ENCODE measurements around the gene RBMS2.
"Not testable (repeated sequence)": the region's sequence is repeated elsewhere in the genome, so short reads cannot be mapped to it uniquely, and the experiment has no call there.

Gene RBMS2

DNA sequence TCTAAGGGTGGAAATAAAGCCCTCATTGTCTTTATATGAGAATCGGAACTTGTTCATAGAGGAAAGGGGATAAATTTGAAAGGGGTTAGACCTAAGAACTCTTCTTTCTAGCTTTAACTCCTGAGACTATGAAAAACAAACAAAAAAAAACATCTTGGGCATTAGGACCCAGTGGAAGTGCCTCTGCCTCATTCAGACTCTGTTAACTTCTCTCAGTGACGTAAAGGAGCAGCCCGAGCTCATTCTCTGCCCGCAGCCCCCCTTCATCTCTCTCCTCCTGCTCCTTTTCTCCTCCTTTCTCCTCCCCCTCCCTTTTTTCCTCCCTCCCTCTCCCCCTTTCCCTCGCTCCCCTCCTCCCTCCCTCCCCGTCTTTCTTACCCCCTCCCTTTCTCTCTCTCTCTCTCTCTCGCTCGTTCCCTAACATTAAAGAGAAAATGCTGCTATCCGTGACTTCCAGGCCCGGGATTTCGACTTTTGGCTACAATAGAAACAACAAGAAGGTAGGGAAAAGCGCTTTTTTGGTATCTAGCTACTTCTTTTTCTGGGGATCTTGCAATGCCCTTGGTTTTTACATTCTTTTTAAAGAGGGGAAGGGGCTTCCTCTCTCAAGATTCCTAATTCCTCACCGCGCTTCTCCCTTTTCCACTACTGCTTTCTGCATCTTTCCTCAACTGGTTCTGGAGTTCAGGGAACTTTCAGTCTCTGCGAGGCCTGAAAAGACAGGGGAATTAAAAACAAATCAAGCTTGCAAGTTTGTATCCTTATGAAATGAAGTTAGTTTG is at the start of gene RBMS2:
Gene RBMS2 (plus strand): TSS at position 231 of the 782 bp plus-strand sequence. CDS start 204 bp downstream, at position 435.
- peak; percentile 10 to 14 for DNase-seq (ENCODE audit: extremely low read depth in 1 of 2, low read depth in 1 of 2)

DNA sequence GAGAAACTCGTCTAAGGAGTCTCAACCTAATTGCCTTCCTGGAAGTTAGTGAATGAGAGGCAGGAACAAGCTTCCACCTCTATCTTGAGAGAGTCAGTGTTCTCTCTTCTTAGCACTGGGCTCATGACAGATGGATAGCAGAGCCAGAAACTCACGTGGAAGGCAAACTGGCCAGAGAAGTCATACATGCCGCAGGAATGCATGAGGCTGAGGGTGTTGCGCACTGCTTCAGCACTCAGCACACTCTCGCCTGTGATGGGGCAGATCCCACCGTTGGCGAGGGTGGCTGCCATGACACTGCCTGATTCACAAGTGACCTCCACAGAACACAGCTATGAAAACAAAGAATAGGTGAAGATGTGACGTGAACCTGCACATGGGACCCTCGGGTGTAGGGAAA is 47.2 kb upstream of the RBMS2 start:
- no peak for DNase-seq (ENCODE audit: extremely low read depth in 1 of 2, low read depth in 1 of 2)

DNA sequence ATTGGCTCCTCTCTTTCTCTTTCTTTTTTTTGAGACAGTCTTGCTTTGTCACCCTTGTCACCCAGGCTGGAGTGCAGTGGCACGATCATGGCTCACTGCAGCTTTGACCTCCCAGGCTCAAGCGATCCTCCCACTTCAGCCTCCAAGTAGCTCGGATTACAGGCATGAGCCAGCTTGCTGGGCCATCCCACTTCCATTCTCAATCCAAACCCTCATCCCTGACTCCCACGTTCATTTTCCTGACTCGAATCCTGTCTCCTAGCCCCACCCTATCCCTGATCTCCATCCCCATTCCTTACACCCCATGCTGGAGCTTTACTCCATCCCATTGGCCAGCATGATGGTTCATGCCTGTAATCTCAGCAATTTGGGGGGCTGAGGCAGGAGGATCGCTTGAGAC is 45.5 kb upstream of the RBMS2 start:
- DNase-seq (ENCODE audit: extremely low read depth in 1 of 2, low read depth in 1 of 2), result no peak

DNA sequence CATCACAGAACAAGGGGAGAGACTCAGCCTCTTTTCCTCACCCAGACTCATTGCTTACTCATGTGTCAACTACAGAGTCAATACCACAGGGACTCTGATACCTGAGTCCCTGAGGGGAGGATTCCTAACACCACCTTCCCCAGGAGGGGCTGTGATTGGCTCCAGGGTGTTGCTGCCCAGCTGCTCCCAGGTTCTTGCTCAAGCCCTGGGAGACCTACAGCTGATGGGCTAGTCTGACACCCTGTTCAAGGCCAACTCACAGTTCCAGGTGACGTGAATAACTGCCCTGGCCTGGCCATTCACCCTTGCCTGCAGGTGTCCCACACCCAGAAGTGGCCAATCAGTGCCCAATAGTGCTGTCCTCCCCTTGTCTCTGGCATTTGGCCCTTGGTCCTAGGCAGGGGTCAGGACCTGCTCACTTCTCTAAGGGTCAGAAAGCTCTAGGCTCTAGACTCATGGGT is 44.6 kb upstream of the RBMS2 start:
- no peak for DNase-seq (ENCODE audit: extremely low read depth in 1 of 2, low read depth in 1 of 2)

- DNase-seq (ENCODE audit: extremely low read depth in 1 of 2, low read depth in 1 of 2), result no peak
Observed at GRCh38 chr12:56477521-56478225, 43.9 kb upstream of the RBMS2 start.

DNA sequence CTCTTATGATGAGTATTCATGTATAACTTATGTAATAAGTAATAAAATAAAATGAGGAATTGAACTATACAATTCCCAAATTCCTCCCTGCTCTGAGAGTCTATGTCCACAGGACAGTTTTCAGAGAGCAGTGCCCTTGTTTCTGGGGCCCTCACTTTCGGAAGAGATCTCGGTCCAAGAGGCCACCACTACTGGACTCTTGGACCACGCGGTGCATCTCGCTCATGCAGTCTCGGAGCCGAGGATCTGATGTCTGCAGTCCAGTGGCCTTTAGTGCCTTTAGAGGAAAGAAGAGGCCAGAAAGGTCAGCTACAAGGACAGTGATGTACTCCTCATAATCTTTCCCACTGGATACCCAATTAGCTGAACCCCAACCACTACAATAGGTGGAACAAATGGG is 42.0 kb upstream of the RBMS2 start:
- DNase-seq (ENCODE audit: extremely low read depth in 1 of 2, low read depth in 1 of 2), result no peak

- DNase-seq (ENCODE audit: extremely low read depth in 1 of 2, low read depth in 1 of 2), result no peak
Observed at GRCh38 chr12:56484566-56484965, 37.1 kb upstream of the RBMS2 start.

GRCh38 chr12:56486694-56487093 is 34.9 kb upstream of the RBMS2 start:
- no peak for DNase-seq (ENCODE audit: extremely low read depth in 1 of 2, low read depth in 1 of 2)

DNA sequence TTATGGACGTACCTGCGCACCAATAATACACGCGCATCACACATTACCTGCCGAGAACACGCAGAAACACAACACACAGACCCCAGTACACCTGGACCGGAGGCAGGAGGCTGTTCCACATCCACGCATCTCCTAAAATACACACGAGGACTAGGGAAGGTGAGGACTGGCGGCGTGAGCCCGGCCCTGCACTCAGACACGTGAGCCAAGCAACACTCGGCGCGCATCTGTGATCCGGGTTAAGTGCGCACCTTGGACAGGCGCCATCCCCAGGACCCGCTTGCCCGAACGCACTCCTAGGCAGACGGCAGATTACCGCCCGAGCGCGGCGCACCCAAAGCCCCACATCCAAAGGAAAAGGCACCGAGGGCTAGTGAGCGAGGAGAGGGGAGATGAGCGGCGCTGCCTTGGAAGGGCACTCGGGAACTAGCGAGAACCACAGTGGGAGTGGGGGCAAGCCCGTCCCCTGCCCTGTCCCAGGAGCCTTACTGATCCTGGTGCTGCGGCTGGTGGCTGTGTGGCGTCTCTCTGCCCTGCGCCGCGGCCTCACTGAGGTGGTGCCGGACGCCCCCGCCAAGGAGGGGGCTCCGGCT is 34.1 kb upstream of the RBMS2 start:
- no peak for DNase-seq (ENCODE audit: extremely low read depth in 1 of 2, low read depth in 1 of 2)

- DNase-seq (ENCODE audit: extremely low read depth in 1 of 2, low read depth in 1 of 2), result peak; percentile 44 to 52
Observed at GRCh38 chr12:56488041-56488955, 33.3 kb upstream of the RBMS2 start, which contains the start of gene GLS2. TSS of gene GLS2 (minus strand) at chr12:56488161. CDS start at chr12:56488118, 43 bp downstream.

DNA sequence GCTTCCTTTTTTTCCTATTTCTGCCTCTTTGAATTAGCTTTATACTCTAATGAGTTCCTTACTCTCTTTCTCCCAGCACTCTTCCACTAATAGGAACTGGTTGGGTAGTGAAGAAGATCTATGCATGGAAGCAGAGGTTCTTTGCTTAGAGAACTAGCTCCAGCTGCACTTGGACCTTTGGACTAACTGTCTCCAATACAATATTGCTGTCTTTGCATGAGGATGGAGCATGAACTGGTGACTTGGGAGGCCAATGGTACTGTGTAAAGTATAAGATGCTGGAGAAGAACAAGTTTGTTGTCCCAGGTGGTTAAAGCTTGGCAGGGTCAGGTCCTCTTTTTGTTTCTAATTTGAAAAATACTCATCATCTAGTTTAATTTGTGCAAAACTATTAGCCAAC is 31.3 kb upstream of the RBMS2 start:
- no peak for DNase-seq (ENCODE audit: extremely low read depth in 1 of 2, low read depth in 1 of 2)

DNA sequence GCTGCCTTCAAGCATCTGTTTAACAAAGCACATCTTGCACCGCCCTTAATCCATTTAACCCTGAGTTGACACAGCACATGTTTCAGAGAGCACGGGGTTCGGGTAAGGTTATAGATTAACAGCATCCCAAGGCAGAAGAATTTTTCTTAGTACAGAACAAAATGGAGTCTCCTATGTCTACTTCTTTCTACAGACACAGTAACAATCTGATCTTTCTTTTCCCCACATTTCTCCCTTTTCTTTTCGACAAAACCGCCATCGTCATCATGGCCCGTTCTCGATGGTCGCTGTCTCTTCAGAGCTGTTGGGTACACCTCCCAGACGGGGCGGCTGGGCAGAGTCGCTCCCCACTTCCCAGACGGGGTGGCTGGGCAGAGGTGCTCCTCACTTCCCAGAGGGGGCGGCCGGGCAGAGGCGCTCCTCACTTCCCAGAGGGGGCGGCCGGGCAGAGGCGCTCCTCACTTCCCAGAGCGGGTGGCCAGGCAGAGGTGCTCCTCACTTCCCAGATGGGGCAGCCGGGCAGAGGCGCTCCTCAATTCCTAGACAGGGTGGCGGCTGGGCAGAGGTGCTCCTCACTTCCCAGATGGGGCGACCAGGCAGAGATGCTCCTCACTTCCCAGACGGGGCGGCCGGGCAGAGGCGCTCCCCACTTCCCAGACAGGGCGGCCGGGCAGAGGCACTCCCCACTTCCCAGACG is 28.1 kb upstream of the RBMS2 start:
- DNase-seq (ENCODE audit: extremely low read depth in 1 of 2, low read depth in 1 of 2), result not testable (repeated sequence)

DNA sequence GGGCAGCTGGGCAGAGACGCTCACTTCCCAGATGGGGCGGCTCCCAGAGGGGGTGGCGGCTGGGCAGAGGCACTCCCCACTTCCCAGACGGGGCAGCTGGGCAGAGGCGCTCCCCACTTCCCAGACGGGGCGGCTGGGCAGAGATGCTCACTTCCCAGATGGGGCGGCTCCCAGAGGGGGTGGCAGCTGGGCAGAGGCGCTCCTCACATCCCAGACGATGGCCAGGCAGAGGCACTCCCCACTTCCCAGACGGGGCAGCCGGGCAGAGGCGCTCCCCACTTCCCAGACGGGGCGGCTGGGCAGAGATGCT is 27.6 kb upstream of the RBMS2 start:
- not testable (repeated sequence) for DNase-seq (ENCODE audit: extremely low read depth in 1 of 2, low read depth in 1 of 2)

- not testable (repeated sequence) for DNase-seq (ENCODE audit: extremely low read depth in 1 of 2, low read depth in 1 of 2)
Observed at GRCh38 chr12:56494481-56494880, 27.1 kb upstream of the RBMS2 start.

- DNase-seq (ENCODE audit: extremely low read depth in 1 of 2, low read depth in 1 of 2), result peak in 1 of 2 donors; percentile 50
Observed at GRCh38 chr12:56496704-56497103, 24.9 kb upstream of the RBMS2 start.

DNA sequence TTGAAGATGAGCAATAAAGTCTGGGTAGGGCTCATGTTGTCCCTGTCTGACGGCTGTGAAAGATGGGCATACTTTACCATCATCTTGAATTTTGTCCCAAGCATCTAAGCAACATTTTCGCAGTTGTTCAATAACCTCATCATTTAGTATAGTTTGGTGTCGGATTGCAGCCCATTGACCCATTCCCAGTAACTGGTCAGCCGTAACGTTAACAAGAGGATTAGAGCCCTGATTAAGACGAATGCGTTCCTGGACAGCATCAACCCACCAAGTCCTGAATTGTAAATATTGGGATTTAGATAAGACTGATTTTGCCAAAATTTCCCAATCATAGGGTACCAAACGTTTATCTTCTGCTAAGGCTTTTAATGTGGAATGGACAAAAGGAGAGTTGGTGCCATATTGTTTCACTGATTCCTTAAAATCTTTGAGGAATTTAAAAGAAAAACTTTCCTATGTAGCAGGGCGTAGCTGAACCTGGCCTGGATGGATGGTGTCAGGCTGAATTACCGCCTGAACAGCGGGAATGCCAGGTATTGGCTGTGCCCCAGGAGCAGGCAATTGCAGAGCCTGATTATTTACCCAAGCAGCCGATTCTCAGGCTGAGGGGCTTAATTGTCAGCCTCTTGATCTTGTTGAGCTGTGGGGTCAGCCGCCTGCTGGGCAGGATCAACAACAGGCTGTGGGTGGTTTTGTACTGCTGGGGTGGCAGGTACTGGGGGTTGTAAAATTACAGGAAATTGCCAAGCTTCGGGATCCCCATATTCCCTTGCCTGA is 23.3 kb upstream of the RBMS2 start:
- not testable (repeated sequence) for DNase-seq (ENCODE audit: extremely low read depth in 1 of 2, low read depth in 1 of 2)

GRCh38 chr12:56499452-56499851 is 22.2 kb upstream of the RBMS2 start:
- DNase-seq (ENCODE audit: extremely low read depth in 1 of 2, low read depth in 1 of 2), result not testable (repeated sequence)

- not testable (repeated sequence) for DNase-seq (ENCODE audit: extremely low read depth in 1 of 2, low read depth in 1 of 2)
Observed at GRCh38 chr12:56499879-56500278, 21.7 kb upstream of the RBMS2 start.

DNA sequence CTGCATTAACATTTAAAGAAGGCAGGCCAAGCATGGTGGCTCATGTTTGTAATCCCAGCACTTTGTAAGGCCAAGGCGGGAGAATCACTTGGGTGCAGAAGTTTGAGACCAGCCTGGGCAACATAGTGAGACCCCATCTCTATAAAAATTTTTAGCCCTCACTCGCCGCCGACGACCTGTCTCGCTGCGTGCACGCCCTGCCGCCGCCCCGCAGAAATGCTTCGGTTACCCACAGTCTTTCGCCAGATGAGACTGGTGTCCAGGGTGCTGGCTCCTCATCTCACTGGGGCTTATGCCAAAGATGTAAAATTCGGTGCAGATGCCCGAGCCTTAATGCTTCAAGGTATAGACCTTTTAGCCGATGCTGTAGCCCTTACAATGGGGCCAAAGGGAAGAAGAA is 10.8 kb upstream of the RBMS2 start:
- no peak for DNase-seq (ENCODE audit: extremely low read depth in 1 of 2, low read depth in 1 of 2)

DNA sequence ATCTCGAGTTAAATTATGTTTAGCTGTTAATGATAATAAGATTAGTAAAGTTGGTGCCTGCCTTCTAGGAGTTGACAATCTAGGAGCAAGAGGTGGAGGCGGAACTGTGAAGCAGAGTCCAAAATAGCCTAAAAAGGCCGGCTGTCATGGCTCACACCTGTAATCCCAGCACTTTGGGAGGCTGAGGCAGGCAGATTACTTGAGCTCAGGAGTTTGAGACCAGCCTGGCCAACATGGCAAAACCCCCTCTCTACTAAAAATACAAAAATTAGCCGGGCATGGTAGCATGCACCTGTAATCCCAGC is 7.7 kb upstream of the RBMS2 start:
- DNase-seq (ENCODE audit: extremely low read depth in 1 of 2, low read depth in 1 of 2), result not testable (repeated sequence)

All from activated CD8-positive, alpha-beta memory T cell treated with anti-CD3 and anti-CD28 coated beads for 1 hour (primary cell).